AG04450 (cell line): ENCODE measurements around the gene PLEKHJ1. TPM values are rescaled to one million over a fixed set of nuclear protein-coding genes. Genes with fewer than 3 reads are reported as not detected.

Experiments
- CTCF ChIA-PET: fragments of 300-600, 350-600 bp; formaldehyde crosslinking; extraction: SDS; loops from one replicate; lab custom pipeline; 2022; ENCODE audit warnings: antibody characterized with exemption, inconsistent platforms; lab: Charles Lee
- POLR2A ChIA-PET: fragments of 350-600 bp; formaldehyde crosslinking; extraction: SDS; loops from one replicate; lab custom pipeline; 2021; ENCODE audit warnings: antibody characterized with exemption, inconsistent platforms; lab: Yijun Ruan, JAX
- DNase-seq: peaks from one replicate; pipeline ENCODE4 v3.0.0-alpha.2; 2011; ENCODE audit warnings: low read depth, low spot score
- H3K27ac ChIP-seq: one replicate; pipeline ENCODE4 v1.5.1; 2012; ENCODE audit warnings: low read depth, low read length, control low read depth
- H3K27me3 ChIP-seq: one replicate; pipeline ENCODE4 v1.6.0; 2012; ENCODE audit warnings: low read length; ENCODE audit not compliant: control insufficient read depth, insufficient read depth
- H3K4me3 ChIP-seq: 2 replicates; pipeline ENCODE4 v1.5.1; 2011; ENCODE audit warnings: mild to moderate bottlenecking, low read depth, low read length, control low read depth
- H3K9me3 ChIP-seq: 2 replicates; pipeline ENCODE4 v1.5.1; 2012; ENCODE audit warnings: low read length; ENCODE audit not compliant: control insufficient read depth, insufficient read depth
- CTCF ChIP-seq: IDR thresholded peaks from 2 replicates; pipeline ENCODE4 v1.5.1; 2011; ENCODE audit warnings: low read depth, low read length, control low read depth, inconsistent platforms
- polyA plus RNA-seq: library from polyadenylated mRNA; depleted of rRNA; stranded (reverse); fragments of >200 nt; gene quantifications from 2 replicates; pipeline ENCODE4 v1.2.3, GENCODE V29; 2011

Gene PLEKHJ1
- polyA plus RNA-seq, 1 experiment: 38.7 TPM

GRCh38 chr19:2251106-2252054, 15.3 kb upstream of the PLEKHJ1 start:
- Histone ChIP-seq H3K27ac (no peak overlapping the region), H3K9me3 (no peaks in the 10 kb centered on the region; the same call in 1 of the 2 replicates), H3K4me3 (no peak overlapping the region), H3K27me3 (peaks cover 36% of the 10 kb centered on the region)
- TF ChIP-seq CTCF: no peak
- CTCF ChIA-PET: no interaction called here
- POLR2A ChIA-PET: no interaction called here
- no peak for DNase-seq

DNA sequence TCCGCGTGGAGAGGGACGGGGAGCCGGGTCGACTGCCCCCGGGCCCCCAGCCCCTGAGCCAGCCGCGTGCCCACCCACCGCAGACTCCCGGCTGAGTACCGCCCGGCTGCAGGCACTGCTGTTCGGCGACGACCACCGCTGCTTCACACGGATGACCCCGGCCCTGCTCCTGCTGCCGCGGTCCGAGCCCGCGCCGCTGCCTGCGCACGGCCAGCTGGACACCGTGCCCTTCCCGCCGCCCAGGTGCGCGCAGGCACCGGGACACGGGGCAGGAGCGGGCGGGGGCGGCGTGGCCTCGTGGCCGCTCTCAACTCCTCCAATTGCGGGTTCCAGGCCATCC, 14.6 kb upstream of the PLEKHJ1 start:
- no peak overlapping the region for H3K4me3 ChIP-seq
- no peak for TF ChIP-seq CTCF
- H3K27me3 ChIP-seq: peaks cover 36% of the 10 kb centered on the region
- no peaks in the 10 kb centered on the region; the same call in 1 of the 2 replicates for H3K9me3 ChIP-seq
- ChIA-PET CTCF (no interaction called here), POLR2A (no interaction called here)
- DNase-seq: no peak
- no peak overlapping the region for H3K27ac ChIP-seq

DNA sequence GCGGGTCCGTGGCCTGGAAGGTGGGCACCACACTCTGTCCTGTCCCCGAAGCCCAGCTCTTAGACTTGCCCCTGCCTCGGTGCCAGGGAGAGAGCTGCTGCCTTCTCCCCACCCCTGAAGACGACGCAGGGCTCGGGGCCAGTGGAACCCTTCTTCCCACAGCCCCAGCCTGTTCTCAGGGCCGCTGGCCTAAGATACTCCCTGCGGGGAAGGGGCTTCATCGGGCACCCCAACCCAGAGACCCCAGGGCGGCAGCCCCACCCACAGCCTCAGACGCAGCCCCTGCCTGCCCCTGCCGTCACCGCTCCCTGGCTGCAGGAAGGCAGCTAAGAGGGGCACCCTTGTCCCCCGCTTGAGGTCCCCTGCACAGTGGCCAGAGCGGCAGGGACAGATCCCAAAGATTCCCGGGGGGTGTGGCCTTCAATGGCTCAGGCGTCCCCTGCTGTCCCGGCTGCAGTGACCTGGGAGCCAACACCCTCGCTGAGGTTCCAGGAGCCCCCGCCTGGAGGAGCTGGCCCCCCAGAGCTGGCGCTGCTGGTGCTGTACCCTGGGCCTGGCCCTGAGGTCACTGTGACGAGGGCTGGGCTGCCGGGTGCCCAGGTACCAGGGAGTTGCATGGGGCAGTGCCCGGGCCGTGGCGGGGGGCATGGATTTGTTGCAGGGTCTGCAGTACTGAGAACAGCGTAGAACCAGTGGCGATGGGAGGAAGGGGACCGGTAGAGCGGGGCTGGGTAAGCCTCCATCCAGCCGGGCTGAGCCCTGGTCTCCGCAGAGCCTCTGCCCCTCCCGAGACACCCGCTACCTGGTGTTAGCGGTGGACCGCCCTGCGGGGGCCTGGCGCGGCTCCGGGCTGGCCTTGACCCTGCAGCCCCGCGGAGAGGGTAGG, 14.0 kb upstream of the PLEKHJ1 start:
- DNase-seq: no peak
- ChIA-PET CTCF (no interaction called here), POLR2A (interaction anchor here (0.8 kb wide), 1 partner anchor 10 kb away, joined by 3 read pairs; no protein-coding TSS in a partner anchor)

GRCh38 chr19:2249010-2249866, 13.1 kb upstream of the PLEKHJ1 start, which contains the start of gene AMH:
TSS of gene AMH (plus strand) at chr19:2249323. CDS start at chr19:2249333, 10 bp downstream.
- H3K27ac ChIP-seq: no peak within 1 kb of the TSS
- no peak for DNase-seq
- no peak within 1 kb of the TSS for H3K4me3 ChIP-seq
- CTCF ChIA-PET: interaction anchor here (1.0 kb wide), 1 partner anchor 11 kb away, joined by 3 read pairs; no protein-coding TSS in a partner anchor
- H3K9me3 ChIP-seq: no peaks in the 10 kb centered on the region; the same call in 1 of the 2 replicates
- POLR2A ChIA-PET: interaction anchor here (0.8 kb wide), 1 partner anchor 10 kb away, joined by 3 read pairs; no protein-coding TSS in a partner anchor
- peaks cover 35% of the 10 kb centered on the region for H3K27me3 ChIP-seq
- TF ChIP-seq CTCF: no peak

More for the DNA sequence above, 14.0 kb upstream of the PLEKHJ1 start:
- H3K4me3 ChIP-seq: no peak overlapping the region
- peaks cover 36% of the 10 kb centered on the region for H3K27me3 ChIP-seq
- no peak overlapping the region for H3K27ac ChIP-seq
- H3K9me3 ChIP-seq: no peaks in the 10 kb centered on the region; the same call in 1 of the 2 replicates
- TF ChIP-seq CTCF: no peak
